Naive thymus-derived CD4-positive, alpha-beta T cell (primary cell): ENCODE data around the gene ASS1. TPM values are rescaled to one million over a fixed set of nuclear protein-coding genes. Genes with fewer than 3 reads are reported as not detected.

Experiments
- ATAC-seq: fragments of 150-1000 bp; cut with Tn5 transposase; 2 replicates; pipeline ENCODE4 v1.10.0; 2021; ENCODE audit warnings: mild to moderate bottlenecking, moderate library complexity
- CTCF ChIA-PET: fragments of 350-600 bp; sonication (Branson Sonifier 250); formaldehyde crosslinking; loops from one replicate; lab custom pipeline; 2021; ENCODE audit warnings: antibody characterized with exemption; lab: Charles Lee
- POLR2A ChIA-PET: fragments of 350-600 bp; sonication (Branson Sonifier 250); formaldehyde crosslinking; loops from one replicate; lab custom pipeline; 2021; ENCODE audit warnings: antibody characterized with exemption, inconsistent platforms; lab: Charles Lee
- DNase-seq, 9 donors: peaks; one replicate each; pipeline versions ENCODE4 v3.0.0 to v3.0.0-alpha.2; 2020 to 2022; ENCODE audit warnings: mixed read lengths in 1 of 9
- H3K27ac ChIP-seq: one replicate; pipeline ENCODE4 v1.7.0; 2013; ENCODE audit warnings: mild to moderate bottlenecking, low read depth, low read length, moderate library complexity
- H3K27me3 ChIP-seq, 2 donors: one replicate each; pipeline ENCODE4 v1.7.0; 2013; ENCODE audit warnings: low read length in 2 of 2, mild to moderate bottlenecking in 2 of 2, moderate library complexity in 2 of 2; ENCODE audit not compliant: control insufficient read depth in 2 of 2, insufficient read depth in 2 of 2
- H3K36me3 ChIP-seq, 3 experiments: 1 replicate in 2 of 3; 2 replicates in 1 of 3; pipeline ENCODE4 v1.7.0; 2013; ENCODE audit warnings: low read length in 3 of 3, mild to moderate bottlenecking in 3 of 3, moderate library complexity in 1 of 3; ENCODE audit not compliant: insufficient read depth in 3 of 3, control insufficient read depth in 2 of 3
- H3K4me1 ChIP-seq, 2 donors: one replicate each; pipeline ENCODE4 v1.7.0; 2013; ENCODE audit warnings: low read length in 2 of 2, mild to moderate bottlenecking in 2 of 2, moderate library complexity in 1 of 2; ENCODE audit not compliant: control insufficient read depth in 2 of 2, insufficient read depth in 2 of 2
- H3K4me3 ChIP-seq: 2 replicates; pipeline ENCODE4 v1.7.0; 2013; ENCODE audit warnings: mild to moderate bottlenecking, low read length
- H3K9me3 ChIP-seq, 3 experiments: 1 replicate in 2 of 3; 2 replicates in 1 of 3; pipeline ENCODE4 v1.7.0; 2013; ENCODE audit warnings: low read length in 3 of 3; ENCODE audit not compliant: control insufficient read depth in 2 of 3
- H3K27ac Mint-ChIP-seq, 9 donors: one replicate each; pipeline ENCODE4 v1.8.0; 2020 to 2022; ENCODE audit warnings: mixed read lengths in 9 of 9, mild to moderate bottlenecking in 8 of 9, moderate library complexity in 5 of 9, inconsistent platforms in 2 of 9
- H3K27me3 Mint-ChIP-seq, 5 donors: one replicate each; pipeline ENCODE4 v1.8.0; 2021 to 2022; ENCODE audit warnings: mixed read lengths in 5 of 5, mild to moderate bottlenecking in 1 of 5
- H3K36me3 Mint-ChIP-seq, 5 donors: one replicate each; pipeline ENCODE4 v1.8.0; 2020 to 2022; ENCODE audit warnings: mixed read lengths in 5 of 5, mild to moderate bottlenecking in 3 of 5, inconsistent platforms in 1 of 5
- H3K4me1 Mint-ChIP-seq, 7 donors: one replicate each; pipeline ENCODE4 v1.8.0; 2020 to 2022; ENCODE audit warnings: mixed read lengths in 7 of 7, mild to moderate bottlenecking in 3 of 7, inconsistent platforms in 1 of 7
- H3K4me3 Mint-ChIP-seq, 10 donors: one replicate each; pipeline ENCODE4 v1.8.0; 2020 to 2022; ENCODE audit warnings: mild to moderate bottlenecking in 10 of 10, mixed read lengths in 10 of 10, moderate library complexity in 6 of 10, inconsistent platforms in 2 of 10
- H3K9me3 Mint-ChIP-seq, 11 donors: one replicate each; pipeline ENCODE4 v1.8.0; 2020 to 2022; ENCODE audit warnings: mixed read lengths in 11 of 11, mild to moderate bottlenecking in 4 of 11, inconsistent platforms in 1 of 11, moderate library complexity in 1 of 11
- intact Hi-C, 2 donors: fragments of 100-400 bp; cut with micrococcal nuclease; formaldehyde crosslinking; loops; one replicate each; pipeline ENCODE4 v1.15.1; 2023
- polyA plus RNA-seq, 2 donors: library from polyadenylated mRNA; unstranded; fragments of 300-500 nt; fragmentation: Illumina TruSeq; gene quantifications; one replicate each; pipeline ENCODE4 v1.2.3, GENCODE V29; 2021
- total RNA-seq, 6 experiments: library from RNA in 5 of 6; stranded (reverse) in 5 of 6; gene quantifications; 1 replicate in 5 of 6; 2 replicates in 1 of 6; pipeline ENCODE4 v1.2.3 and lab custom pipeline; 2021 to 2026

ASS1 gene
- total and polyA plus RNA-seq, 7 experiments from 2014 or later, result 0.50 to 5.8 TPM; not detected in 5

DNA sequence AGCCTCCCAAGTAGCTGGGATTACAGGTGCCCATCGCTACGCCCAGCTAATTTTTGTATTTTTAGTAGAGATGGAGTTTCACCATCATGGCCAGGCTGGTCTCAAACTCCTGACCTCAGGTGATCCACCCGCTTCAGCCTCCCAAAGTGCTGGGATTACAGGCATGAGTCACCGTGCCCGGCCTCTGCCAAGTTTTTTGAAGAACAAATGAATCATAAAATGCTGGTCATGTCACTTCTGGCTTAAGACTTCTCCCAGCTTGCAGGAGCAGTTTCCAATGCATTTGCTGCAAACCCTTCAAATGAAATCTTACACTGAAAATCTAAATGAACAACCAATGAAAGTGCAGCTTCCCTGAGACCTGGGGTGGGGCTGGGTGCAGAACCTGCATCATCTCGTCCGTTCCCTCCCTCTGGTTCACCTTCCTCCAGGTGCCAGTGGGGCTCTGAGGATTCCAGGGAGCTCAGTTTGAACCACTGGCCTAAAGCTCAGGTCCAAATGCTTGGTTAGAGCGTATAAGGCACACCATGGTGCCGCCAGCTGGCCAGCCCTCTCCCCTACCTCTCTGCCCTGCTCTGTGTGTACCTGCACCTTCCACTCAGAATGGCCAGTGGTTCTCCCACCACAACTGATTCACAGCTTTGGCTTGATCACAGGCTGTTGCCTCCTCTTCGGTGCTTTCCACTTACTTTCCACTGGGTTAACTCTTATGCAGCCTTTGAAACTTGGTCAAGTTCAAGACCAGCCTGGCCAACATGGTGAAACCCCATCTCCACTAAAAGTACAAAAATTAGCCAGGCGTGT lies 94.9 kb downstream of the ASS1 start:
- Mint-ChIP-seq H3K4me3 (no peak overlapping the region), H3K27ac (no peak overlapping the region), H3K27me3 (peaks cover 54 to 79% (median 58%) of the 10 kb centered on the region in 5 donors), H3K4me1 (peaks cover 3 to 23% (median 18%) of the 10 kb centered on the region in 7 donors), H3K36me3 (peaks cover 0 to under 1% (median 0%) of the 10 kb centered on the region in 5 donors), H3K9me3 (peaks cover 0 to 1% (median 0%) of the 10 kb centered on the region in 11 donors)
- Histone ChIP-seq H3K9me3 (no peaks in the 10 kb centered on the region), H3K36me3 (no peaks in the 10 kb centered on the region), H3K27ac (no peak overlapping the region), H3K27me3 (peaks cover 0 to 3% of the 10 kb centered on the region in 2 donors), H3K4me1 (peaks cover 0 to 5% of the 10 kb centered on the region in 2 donors), H3K4me3 (no peak overlapping the region)
- DNase-seq (no peak), ATAC-seq (no peak)
- intact Hi-C loops, result no loop called here
- POLR2A ChIA-PET, result no interaction called here
- CTCF ChIA-PET, result interaction anchor here (0.6 kb wide), 1 partner anchor 147 kb away, joined by 3 read pairs; no protein-coding TSS in a partner anchor

DNA sequence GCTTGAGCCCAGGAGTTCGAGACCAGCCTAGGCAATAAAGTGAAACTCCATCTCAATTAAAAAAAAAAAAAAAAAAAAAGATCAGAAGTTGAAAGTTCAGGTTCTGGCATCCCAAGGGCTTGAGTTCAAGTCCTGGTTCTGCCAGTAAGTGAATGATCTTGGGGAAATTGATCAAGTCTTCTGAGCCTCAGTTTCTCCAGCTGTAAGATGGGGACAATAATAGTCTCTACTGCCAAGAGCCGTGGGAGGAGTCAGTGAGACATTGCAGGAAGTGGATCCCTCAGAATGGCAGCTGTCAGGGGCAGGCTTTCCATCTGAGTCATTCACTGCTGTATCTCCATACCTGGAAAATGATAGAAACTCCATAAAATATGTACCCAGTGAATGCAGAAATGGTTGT lies 96.8 kb downstream of the ASS1 start:
- intact Hi-C loops, result no loop called here
- Mint-ChIP-seq H3K4me1 (peaks cover 3 to 15% (median 11%) of the 10 kb centered on the region in 7 donors), H3K27me3 (peaks cover 40 to 70% (median 44%) of the 10 kb centered on the region in 5 donors), H3K9me3 (peaks cover 0 to 1% (median 0%) of the 10 kb centered on the region in 11 donors), H3K4me3 (no peak overlapping the region), H3K36me3 (no peaks in the 10 kb centered on the region), H3K27ac (no peak overlapping the region)
- Histone ChIP-seq H3K27me3 (peaks cover 0 to 3% of the 10 kb centered on the region in 2 donors), H3K27ac (no peak overlapping the region), H3K4me1 (no peaks in the 10 kb centered on the region), H3K36me3 (no peaks in the 10 kb centered on the region), H3K4me3 (no peak overlapping the region), H3K9me3 (no peaks in the 10 kb centered on the region)
- POLR2A ChIA-PET, result no interaction called here
- ATAC-seq (no peak), DNase-seq (no peak)
- CTCF ChIA-PET, result no interaction called here

DNA sequence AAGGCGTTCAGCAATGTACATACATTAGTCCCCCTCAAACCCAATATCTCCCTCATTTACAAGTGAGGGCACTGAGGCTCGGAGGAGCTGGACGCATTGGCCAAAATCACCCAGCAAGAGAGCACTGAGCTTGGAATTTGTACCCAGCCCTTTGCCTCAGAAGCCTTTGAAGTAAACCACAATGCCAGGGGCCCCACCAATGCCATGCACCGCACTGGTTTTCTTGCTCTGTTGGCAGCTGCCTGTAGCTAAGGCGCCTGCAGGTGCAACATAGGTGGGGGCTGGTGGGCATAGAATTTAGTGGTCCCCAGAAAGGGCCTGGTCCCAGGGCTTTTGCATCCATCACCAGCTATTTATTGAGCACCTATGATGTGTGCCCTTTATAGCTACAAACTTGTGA lies 97.3 kb downstream of the ASS1 start:
- Histone ChIP-seq H3K4me1 (no peaks in the 10 kb centered on the region), H3K27ac (no peak overlapping the region), H3K4me3 (no peak overlapping the region), H3K27me3 (peaks cover 0 to 3% of the 10 kb centered on the region in 2 donors), H3K36me3 (no peaks in the 10 kb centered on the region), H3K9me3 (no peaks in the 10 kb centered on the region)
- Mint-ChIP-seq H3K27me3 (peaks cover 36 to 67% (median 39%) of the 10 kb centered on the region in 5 donors), H3K4me3 (no peak overlapping the region), H3K9me3 (no peaks in the 10 kb centered on the region), H3K4me1 (peaks cover 3 to 11% (median 8%) of the 10 kb centered on the region in 7 donors), H3K27ac (no peak overlapping the region), H3K36me3 (no peaks in the 10 kb centered on the region)
- no peak for ATAC-seq
- DNase-seq, result no peak
- ChIA-PET POLR2A (no interaction called here), CTCF (no interaction called here)
- intact Hi-C loops, result no loop called here

DNA sequence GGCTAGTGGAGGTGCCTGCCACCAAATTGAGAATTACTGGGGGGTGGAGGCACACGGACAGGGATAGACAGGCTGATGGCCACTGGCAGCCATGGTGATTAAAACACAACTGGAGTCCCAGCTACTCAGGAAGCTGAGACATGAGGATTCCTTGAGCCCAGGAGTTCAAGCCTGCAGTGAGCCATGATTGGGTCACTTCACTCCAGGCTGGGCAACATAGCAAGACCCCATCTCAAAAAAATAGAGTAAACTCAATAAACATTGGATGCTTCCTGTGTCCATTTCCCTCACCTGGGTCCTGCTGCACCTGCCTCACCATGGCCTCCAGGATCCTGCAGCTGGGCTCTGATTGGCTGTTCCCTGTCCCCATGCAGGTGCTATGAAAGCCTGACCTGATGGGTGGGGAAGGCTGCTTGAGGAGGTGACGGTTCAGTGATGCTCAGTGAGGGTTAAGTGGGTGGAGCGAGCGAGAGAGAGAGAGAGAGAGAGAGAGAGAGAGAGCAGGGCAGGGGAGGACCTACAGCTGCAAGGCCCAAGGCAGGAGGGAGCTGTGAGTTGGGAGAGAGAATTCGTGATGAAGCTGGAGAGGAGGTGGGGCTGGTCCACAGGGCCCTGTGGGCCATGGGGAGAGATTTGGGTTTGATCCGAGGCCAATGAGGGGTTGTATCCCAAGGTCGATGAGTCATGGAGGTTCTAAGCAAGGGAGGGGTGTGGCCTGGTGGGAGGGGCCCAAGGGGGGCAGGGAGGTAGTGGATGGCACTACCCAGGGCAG lies 97.9 kb downstream of the ASS1 start:
- intact Hi-C loops, result no loop called here
- H3K4me3 Mint-ChIP-seq, result no peak overlapping the region

DNA sequence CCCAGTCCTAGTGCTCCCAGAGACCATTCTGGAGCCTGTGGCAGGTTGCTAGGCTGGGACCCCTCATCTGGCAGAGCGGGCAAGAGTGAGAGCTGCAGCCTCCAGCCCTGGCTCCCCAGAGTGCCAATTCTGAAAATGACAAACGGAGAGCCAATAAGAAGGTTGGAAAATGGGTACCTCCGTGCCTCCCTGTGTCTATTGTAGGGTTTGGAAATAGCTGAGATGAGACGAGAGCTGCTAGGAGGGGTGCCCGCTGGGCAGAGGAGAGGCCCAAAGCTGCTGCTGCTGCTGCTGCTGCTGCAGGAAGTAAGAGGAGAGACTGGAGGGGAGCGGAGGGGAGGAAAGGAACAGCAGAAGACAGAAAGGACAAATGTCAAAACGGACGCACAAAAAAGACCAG lies 98.6 kb downstream of the ASS1 start:
- no peaks in the 10 kb centered on the region for H3K36me3 ChIP-seq
- no peak overlapping the region for H3K27ac ChIP-seq
- no peaks in the 10 kb centered on the region for H3K4me1 ChIP-seq
- Mint-ChIP-seq H3K4me3 (no peak overlapping the region), H3K27ac (no peak overlapping the region), H3K4me1 (peaks cover 0 to 4% (median 0%) of the 10 kb centered on the region in 7 donors), H3K27me3 (peaks cover 25 to 56% (median 27%) of the 10 kb centered on the region in 5 donors), H3K9me3 (no peaks in the 10 kb centered on the region), H3K36me3 (no peaks in the 10 kb centered on the region)
- H3K27me3 ChIP-seq, result peaks cover 0 to 3% of the 10 kb centered on the region in 2 donors
- H3K9me3 ChIP-seq, result no peaks in the 10 kb centered on the region
- DNase-seq, result no peak
- no peak overlapping the region for H3K4me3 ChIP-seq
- ChIA-PET POLR2A (no interaction called here), CTCF (no interaction called here)
- no peak for ATAC-seq
- intact Hi-C loops, result no loop called here

More for the DNA sequence above, 97.9 kb downstream of the ASS1 start:
- Mint-ChIP-seq H3K27me3 (peaks cover 33 to 64% (median 34%) of the 10 kb centered on the region in 5 donors), H3K27ac (no peak overlapping the region), H3K9me3 (no peaks in the 10 kb centered on the region), H3K36me3 (no peaks in the 10 kb centered on the region), H3K4me1 (peaks cover 3 to 9% (median 5%) of the 10 kb centered on the region in 7 donors)
- Histone ChIP-seq H3K4me1 (no peaks in the 10 kb centered on the region), H3K27me3 (peaks cover 0 to 3% of the 10 kb centered on the region in 2 donors), H3K27ac (no peak overlapping the region), H3K4me3 (no peak overlapping the region), H3K9me3 (no peaks in the 10 kb centered on the region), H3K36me3 (no peaks in the 10 kb centered on the region)
- DNase-seq, result no peak
- ChIA-PET CTCF (no interaction called here), POLR2A (no interaction called here)
- no peak for ATAC-seq

DNA sequence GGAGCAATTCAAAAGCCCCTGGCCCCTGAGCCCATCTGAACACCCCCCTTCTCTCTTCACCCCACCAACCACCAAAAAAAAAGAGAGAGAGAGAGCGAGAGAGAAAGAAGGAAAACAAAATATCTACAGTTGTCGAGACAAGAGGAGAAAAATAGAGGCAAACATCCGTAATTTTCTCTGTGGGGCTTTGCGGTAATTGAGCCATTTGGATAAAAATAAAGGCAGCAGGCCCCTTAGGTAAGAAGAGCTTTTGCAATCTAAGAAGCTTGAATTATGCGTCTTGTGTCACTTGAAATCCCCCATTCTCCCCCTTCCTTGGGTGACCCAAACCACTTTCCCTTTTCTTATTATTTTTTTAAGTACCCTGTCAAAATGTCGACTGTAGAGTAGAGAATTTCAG lies 99.1 kb downstream of the ASS1 start:
- Histone ChIP-seq H3K4me1 (no peaks in the 10 kb centered on the region), H3K27ac (no peak overlapping the region), H3K9me3 (no peaks in the 10 kb centered on the region), H3K36me3 (no peaks in the 10 kb centered on the region), H3K27me3 (peaks cover 0 to 3% of the 10 kb centered on the region in 2 donors), H3K4me3 (no peak overlapping the region)
- POLR2A ChIA-PET, result no interaction called here
- intact Hi-C loops, result no loop called here
- H3K9me3 Mint-ChIP-seq, result peaks cover 0 to 4% (median 0%) of the 10 kb centered on the region in 11 donors
- no peak overlapping the region for H3K4me3 Mint-ChIP-seq
- CTCF ChIA-PET, result no interaction called here
- peaks cover 0 to 4% (median 0%) of the 10 kb centered on the region in 7 donors for H3K4me1 Mint-ChIP-seq
- H3K27ac Mint-ChIP-seq, result no peak overlapping the region
- DNase-seq, result no peak
- ATAC-seq, result no peak
- H3K27me3 Mint-ChIP-seq, result peaks cover 20 to 52% (median 22%) of the 10 kb centered on the region in 5 donors
- H3K36me3 Mint-ChIP-seq, result no peaks in the 10 kb centered on the region
